Activated T-helper 17 cell treated with anti-CD3 and anti-CD28 coated beads, Interleukin-2, amount 50 U/mL, for 72 hours (primary cell): ENCODE measurements around the gene ATP13A3. TPM values are rescaled to one million over a fixed set of nuclear protein-coding genes. Genes with fewer than 3 reads are reported as not detected.
A peak's percentile ranks its signal among the peaks of the same experiment; 100 is the strongest.

Source experiments
- ATAC-seq: fragments of 150-1000 bp; cut with Tn5 transposase; replicated peaks from 2 replicates; pipeline ENCODE4 v1.10.0; 2021; ENCODE audit warnings: mild to moderate bottlenecking, moderate library complexity
- H3K27ac Mint-ChIP-seq: one replicate; pipeline ENCODE4 v1.8.0; 2022; ENCODE audit warnings: mixed read lengths
- H3K27me3 Mint-ChIP-seq: one replicate; pipeline ENCODE4 v1.8.0; 2022; ENCODE audit warnings: mixed read lengths
- H3K36me3 Mint-ChIP-seq: one replicate; pipeline ENCODE4 v1.8.0; 2022; ENCODE audit warnings: low read depth, mild to moderate bottlenecking, mixed read lengths
- H3K4me1 Mint-ChIP-seq: one replicate; pipeline ENCODE4 v1.8.0; 2022; ENCODE audit warnings: mixed read lengths
- H3K4me3 Mint-ChIP-seq: one replicate; pipeline ENCODE4 v1.8.0; 2022; ENCODE audit warnings: mild to moderate bottlenecking, mixed read lengths
- H3K9me3 Mint-ChIP-seq: one replicate; pipeline ENCODE4 v1.8.0; 2022; ENCODE audit warnings: mixed read lengths
- total RNA-seq, 2 donors: library from RNA; stranded (reverse); gene quantifications; one replicate each; pipeline ENCODE4 v1.2.3, GENCODE V29; 2022

The ATP13A3 gene
- total RNA-seq, 2 donors from 2014 or later: 121 to 126 TPM

DNA sequence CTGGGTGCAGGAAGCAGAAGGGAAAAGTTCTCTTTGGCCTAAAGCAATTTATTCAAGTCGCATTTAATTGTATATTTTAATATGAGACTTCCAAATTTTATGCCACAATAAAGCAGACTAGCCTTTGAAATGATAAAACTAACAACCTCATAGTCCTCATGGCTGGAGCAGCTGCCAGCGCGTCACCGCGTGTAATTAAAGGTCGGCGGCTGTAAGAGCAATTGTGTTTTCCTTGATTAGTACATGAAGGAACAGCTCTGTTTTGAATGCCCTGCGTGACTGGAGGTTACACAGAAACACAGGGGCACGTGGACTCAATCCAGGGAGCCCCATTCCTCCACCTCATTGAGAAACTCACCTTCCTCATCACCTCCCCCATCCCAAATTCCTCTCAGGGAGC is 107.2 kb downstream of the ATP13A3 start:
- no peaks in the 10 kb centered on the region for H3K36me3 Mint-ChIP-seq
- H3K9me3 Mint-ChIP-seq: no peaks in the 10 kb centered on the region
- no peak for ATAC-seq
- peaks cover 8% of the 10 kb centered on the region for H3K27me3 Mint-ChIP-seq
- no peaks in the 10 kb centered on the region for H3K4me1 Mint-ChIP-seq
- H3K4me3 Mint-ChIP-seq: no peak overlapping the region
- H3K27ac Mint-ChIP-seq: no peak overlapping the region

DNA sequence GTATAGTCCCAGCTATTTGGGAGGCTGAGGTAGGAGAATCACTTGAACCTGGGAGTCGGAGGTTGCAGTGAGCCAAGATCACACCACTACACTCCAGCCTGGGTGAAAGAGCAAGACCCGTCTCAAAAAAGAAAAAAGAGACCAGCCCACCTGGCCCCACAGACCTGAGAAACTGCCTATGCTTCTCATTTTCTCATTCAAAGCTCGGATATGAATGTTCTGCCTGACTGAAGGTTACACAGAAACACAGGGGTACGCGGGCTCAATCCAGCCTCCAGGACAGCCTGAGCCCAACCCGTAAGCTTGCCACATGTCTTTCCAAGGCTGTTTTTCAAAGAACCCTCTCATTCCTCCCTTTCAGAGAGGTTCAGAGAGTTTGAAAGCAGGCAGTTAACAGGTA is 107.6 kb downstream of the ATP13A3 start:
- Mint-ChIP-seq H3K4me1 (no peaks in the 10 kb centered on the region), H3K9me3 (no peaks in the 10 kb centered on the region), H3K36me3 (no peaks in the 10 kb centered on the region), H3K4me3 (no peak overlapping the region), H3K27ac (no peak overlapping the region), H3K27me3 (peaks cover 8% of the 10 kb centered on the region)
- no peak for ATAC-seq

DNA sequence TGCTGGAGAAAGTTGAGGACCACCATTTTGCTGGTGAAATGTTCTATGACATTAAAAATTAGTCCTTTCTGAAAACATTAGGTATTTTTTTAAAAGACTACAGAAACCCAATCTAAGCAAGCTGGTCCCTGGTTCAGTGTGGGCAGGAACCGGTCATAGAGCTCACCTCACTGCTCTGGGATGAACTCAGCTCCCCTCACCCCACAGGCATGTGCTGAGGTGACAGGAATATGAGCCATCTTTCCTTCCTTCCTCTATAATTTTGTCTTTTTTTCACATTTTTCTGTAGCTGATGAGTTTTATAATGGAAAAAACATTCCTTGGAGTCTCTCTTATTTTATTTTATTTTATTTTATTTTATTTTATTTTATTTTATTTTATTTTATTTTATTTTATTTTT is 109.1 kb downstream of the ATP13A3 start:
- no peak overlapping the region for H3K27ac Mint-ChIP-seq
- no peak for ATAC-seq
- peaks cover 8% of the 10 kb centered on the region for H3K27me3 Mint-ChIP-seq
- H3K9me3 Mint-ChIP-seq: no peaks in the 10 kb centered on the region
- no peaks in the 10 kb centered on the region for H3K36me3 Mint-ChIP-seq
- H3K4me3 Mint-ChIP-seq: no peak overlapping the region
- no peaks in the 10 kb centered on the region for H3K4me1 Mint-ChIP-seq

DNA sequence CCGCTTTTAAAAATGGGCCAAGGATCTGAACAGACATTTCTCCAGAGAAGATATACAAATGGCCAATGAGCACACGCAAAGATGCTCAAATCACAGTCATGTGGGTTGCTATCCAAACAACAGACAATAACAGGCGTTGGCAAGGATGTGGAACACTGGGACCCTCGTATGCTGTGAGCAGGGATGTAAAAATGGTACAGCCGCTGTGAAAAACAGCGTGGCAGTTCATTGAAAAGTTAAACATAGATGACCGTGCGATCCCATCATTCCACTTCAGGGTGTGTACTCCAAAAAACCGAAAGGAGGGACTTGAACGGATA is 110.6 kb downstream of the ATP13A3 start:
- H3K27me3 Mint-ChIP-seq: peaks cover 14% of the 10 kb centered on the region
- H3K36me3 Mint-ChIP-seq: no peaks in the 10 kb centered on the region
- H3K27ac Mint-ChIP-seq: no peak overlapping the region
- no peak overlapping the region for H3K4me3 Mint-ChIP-seq
- H3K4me1 Mint-ChIP-seq: no peaks in the 10 kb centered on the region
- H3K9me3 Mint-ChIP-seq: no peaks in the 10 kb centered on the region
- ATAC-seq: no peak

DNA sequence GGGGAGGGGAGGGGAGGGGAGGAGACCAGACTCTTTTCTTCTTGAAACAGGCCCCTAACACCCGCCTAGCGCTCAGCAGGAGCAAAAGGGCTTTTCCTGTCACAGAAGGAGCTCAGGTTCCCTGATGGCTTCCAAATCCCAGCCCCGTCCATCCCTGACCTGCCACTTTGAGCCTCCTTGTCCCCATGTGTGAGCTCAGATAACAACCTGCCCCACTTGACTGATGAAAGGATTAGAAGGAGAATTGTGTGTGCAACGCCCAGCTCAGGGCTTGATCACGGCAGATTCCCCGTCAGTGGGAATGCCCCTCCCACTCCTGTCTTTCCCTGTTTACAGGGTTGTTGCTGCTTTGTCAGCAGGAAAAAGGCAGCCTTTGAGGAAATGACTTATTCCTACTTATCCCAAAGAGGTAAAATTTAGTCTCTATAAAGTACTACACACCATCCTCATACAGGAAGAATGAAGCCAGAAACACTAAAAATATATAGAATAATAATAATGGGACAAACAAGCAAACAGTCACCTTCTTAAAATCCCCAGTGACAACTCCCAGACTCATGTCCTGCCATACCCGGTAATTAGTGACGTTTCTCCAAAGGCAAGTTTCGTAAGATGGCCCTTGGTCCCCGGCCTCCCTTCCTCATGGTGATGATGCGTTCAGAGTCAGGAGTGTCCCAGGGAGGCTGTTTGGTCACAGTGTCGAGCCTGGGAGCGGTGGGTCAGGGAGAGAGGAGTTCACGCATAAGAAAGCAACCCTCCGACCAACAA is 111.1 kb downstream of the ATP13A3 start:
- Mint-ChIP-seq H3K4me3 (no peak overlapping the region), H3K36me3 (no peaks in the 10 kb centered on the region), H3K9me3 (no peaks in the 10 kb centered on the region), H3K4me1 (no peaks in the 10 kb centered on the region), H3K27me3 (peaks cover 14% of the 10 kb centered on the region), H3K27ac (no peak overlapping the region)
- no peak for ATAC-seq

DNA sequence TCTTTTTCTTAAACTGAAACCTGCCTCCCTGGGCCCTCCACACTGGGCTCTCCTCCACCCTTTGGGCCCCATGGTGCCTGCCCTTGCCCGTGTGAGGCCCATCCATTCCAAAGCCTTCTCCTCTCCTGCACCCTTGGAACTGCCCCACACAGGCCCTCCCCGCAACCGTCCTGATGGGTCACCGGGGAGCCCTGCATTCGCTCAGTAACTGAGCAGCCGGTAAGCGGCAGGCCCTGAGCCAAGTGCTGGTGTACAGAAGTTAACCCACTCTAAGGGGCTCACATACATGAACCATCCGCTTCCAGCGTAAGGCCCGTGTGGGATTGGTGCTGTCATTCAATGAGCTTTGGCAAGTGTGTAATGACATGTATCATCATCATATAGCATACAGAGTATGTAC is 111.9 kb downstream of the ATP13A3 start:
- Mint-ChIP-seq H3K27ac (no peak overlapping the region), H3K27me3 (peaks cover 19% of the 10 kb centered on the region), H3K4me1 (no peaks in the 10 kb centered on the region), H3K9me3 (no peaks in the 10 kb centered on the region), H3K4me3 (no peak overlapping the region), H3K36me3 (no peaks in the 10 kb centered on the region)
- ATAC-seq: no peak

DNA sequence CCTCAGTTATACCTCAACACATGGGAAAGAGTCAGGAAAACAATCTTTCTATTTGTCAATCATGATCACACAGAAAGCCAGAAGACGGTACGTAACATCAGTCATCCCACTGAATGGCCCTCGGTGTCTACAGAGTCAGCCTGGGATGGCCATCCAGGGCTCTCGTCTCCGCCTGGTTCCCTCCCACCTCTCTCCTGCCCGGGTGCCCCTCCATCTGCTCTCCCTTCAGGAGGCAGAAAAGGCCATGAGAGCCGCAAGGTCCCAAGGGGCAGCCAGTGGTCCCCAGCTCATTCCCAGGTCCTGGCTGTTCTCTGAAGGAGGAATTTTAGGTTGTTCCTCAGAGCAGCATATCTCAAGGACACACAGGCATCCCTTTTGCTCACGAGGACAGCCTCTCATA is 112.9 kb downstream of the ATP13A3 start:
- Mint-ChIP-seq H3K27ac (no peak overlapping the region), H3K9me3 (no peaks in the 10 kb centered on the region), H3K27me3 (peaks cover 26% of the 10 kb centered on the region), H3K4me3 (no peak overlapping the region), H3K4me1 (no peaks in the 10 kb centered on the region), H3K36me3 (no peaks in the 10 kb centered on the region)
- no peak for ATAC-seq

DNA sequence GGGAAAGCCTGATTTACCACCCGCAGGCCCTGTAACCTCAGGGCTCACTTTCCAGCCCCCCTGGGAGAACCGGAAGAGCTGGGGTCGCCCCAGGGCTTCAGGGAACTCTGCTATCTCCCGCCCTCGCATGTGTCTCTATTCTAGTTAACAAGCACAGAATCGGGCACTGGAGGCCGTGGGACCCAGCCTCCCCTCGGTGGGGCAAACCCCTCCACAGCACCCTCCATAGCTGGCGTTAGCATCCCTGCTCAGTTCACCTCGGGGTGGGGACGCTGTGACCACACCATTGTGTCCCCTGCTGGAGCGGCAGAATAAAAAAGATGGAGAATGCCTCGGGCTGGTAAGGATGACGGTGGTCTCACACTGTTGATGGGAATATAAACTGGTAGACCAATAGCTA is 113.8 kb downstream of the ATP13A3 start:
- no peaks in the 10 kb centered on the region for H3K36me3 Mint-ChIP-seq
- no peak overlapping the region for H3K4me3 Mint-ChIP-seq
- no peak for ATAC-seq
- H3K9me3 Mint-ChIP-seq: no peaks in the 10 kb centered on the region
- H3K27ac Mint-ChIP-seq: no peak overlapping the region
- no peaks in the 10 kb centered on the region for H3K4me1 Mint-ChIP-seq
- peaks cover 32% of the 10 kb centered on the region for H3K27me3 Mint-ChIP-seq

DNA sequence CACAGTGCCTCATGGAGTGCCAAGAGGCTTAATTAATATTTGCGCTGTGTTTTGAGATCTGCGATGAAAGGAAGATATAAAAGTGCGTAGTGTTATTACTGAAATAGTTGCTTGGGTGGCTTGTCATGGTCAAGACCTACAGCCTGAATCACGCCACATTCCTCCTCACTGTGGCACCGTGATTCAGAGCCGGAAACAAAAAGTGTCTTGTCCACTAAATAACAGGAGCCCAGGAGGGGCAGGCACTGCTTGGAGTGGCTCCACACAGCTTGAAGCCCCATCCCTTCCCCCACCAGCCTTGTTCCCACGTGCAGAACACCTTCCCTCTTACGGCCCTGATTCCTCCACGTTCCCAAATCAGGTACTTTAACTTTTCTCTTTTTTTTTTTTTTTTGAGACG is 116.0 kb downstream of the ATP13A3 start:
- H3K27ac Mint-ChIP-seq: no peak overlapping the region
- H3K4me1 Mint-ChIP-seq: no peaks in the 10 kb centered on the region
- peaks cover 36% of the 10 kb centered on the region for H3K27me3 Mint-ChIP-seq
- no peak for ATAC-seq
- H3K9me3 Mint-ChIP-seq: no peaks in the 10 kb centered on the region
- no peaks in the 10 kb centered on the region for H3K36me3 Mint-ChIP-seq
- H3K4me3 Mint-ChIP-seq: no peak overlapping the region

DNA sequence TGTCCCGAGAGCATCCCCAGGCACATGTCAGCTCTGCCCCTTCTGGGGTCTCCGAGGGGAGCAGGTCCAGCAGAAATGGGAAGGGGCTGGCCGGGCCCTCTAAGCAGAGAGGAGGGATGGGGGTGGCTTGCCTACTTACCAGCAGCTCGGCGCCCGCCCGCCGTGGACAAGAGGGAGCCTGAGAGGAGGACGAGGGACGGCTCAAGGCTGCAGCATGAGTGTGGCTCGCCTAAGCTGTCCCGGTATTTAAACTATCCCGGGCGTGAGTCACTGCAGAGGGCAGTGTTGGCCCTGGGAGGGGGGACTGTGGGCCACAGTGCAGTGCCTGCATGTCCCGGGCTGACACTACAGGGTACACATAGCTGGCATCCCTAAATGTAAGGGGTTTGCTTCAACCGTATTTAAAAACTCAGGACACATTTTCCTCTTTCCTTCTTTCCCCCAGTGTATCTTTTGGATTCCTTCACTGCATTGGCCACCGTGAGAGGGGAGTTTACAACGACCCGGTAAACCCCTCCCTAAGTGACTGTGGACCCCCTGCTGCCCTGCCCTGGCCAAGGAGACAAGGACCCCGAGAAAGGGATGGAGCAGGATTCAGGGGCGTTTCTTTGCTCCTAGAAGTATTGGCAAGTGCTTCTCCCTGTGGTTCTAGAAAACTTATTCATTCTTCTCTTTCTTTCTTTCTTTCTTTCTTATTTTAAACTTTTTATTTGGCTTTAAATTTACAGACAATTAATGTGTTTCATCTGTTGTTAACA is 117.1 kb downstream of the ATP13A3 start, which contains the start of gene LRRC15:
LRRC15 (minus strand) TSS at position 222 of the 758 bp plus-strand sequence. CDS start 8,700 bp downstream, outside the sequence.
- H3K27me3 Mint-ChIP-seq: peaks cover 31% of the 10 kb centered on the region
- no peaks in the 10 kb centered on the region for H3K4me1 Mint-ChIP-seq
- H3K9me3 Mint-ChIP-seq: no peaks in the 10 kb centered on the region
- ATAC-seq: peak; percentile 45
- H3K36me3 Mint-ChIP-seq: no peaks in the 10 kb centered on the region
- no peak within 1 kb of the TSS for H3K27ac Mint-ChIP-seq
- H3K4me3 Mint-ChIP-seq: no peak within 1 kb of the TSS

DNA sequence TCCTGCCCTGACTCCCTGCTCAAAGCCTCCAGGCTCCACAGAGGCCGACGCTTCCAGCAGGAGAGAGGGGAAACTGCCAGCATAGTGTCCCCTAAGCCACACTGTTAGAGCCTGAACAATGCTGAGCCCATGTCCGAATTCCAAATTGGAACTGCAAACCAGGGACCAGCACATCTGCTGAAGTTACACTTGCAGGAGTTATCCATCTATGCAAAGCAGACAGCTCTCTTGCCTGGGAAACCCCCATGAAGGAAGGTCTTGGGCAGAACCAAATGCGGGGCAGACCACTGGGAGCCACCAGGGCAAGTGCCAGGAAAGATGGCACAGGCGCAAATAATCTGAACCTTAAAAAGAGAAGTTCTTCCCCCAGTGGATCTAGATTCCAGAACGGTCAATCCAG is 117.9 kb downstream of the ATP13A3 start:
- Mint-ChIP-seq H3K27me3 (peaks cover 31% of the 10 kb centered on the region), H3K36me3 (no peaks in the 10 kb centered on the region), H3K4me1 (no peaks in the 10 kb centered on the region), H3K9me3 (no peaks in the 10 kb centered on the region), H3K27ac (no peak overlapping the region), H3K4me3 (no peak overlapping the region)
- no peak for ATAC-seq

DNA sequence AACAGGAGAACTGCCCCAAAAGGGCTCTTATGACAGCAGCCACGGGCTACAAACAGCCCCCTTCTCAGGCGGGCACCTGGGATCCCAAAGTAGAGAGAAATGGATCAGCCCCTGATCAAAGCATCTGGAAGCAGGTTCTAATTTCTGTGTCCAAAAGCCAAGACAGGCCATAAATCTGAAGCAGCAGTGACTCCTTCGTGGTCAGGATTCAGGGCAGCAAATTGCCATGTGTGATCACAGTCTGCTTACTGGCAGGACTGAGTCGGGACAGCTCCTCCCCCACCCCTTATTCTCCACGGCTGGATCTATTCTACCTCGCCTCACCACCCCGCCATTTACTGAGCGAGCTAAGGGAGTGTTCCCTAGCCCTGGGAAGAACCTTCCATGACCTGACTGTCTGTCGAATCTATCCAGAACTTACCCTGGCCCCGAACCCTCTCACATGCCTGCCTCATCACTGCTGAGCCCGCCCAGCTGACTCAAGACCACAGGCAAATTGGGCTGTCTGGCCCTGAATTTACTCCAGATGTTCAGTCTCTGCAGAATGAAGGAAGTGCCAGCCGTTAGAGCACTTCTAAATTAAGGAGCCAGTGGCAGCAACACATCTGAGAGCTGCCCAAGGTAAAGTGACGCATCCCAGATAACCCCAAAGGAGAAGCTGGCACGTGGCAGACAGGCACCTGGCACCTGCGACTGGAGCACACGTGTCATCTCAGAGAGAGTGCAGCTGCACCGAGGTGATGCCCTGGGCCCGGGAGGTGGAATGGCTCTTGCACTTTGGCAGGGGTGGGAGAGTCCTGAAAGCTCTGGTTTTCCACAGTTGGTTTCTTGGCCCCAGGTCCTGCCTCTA is 118.6 kb downstream of the ATP13A3 start:
- Mint-ChIP-seq H3K36me3 (no peaks in the 10 kb centered on the region), H3K9me3 (no peaks in the 10 kb centered on the region), H3K4me1 (no peaks in the 10 kb centered on the region), H3K4me3 (no peak overlapping the region), H3K27ac (no peak overlapping the region), H3K27me3 (peaks cover 31% of the 10 kb centered on the region)
- ATAC-seq: no peak

DNA sequence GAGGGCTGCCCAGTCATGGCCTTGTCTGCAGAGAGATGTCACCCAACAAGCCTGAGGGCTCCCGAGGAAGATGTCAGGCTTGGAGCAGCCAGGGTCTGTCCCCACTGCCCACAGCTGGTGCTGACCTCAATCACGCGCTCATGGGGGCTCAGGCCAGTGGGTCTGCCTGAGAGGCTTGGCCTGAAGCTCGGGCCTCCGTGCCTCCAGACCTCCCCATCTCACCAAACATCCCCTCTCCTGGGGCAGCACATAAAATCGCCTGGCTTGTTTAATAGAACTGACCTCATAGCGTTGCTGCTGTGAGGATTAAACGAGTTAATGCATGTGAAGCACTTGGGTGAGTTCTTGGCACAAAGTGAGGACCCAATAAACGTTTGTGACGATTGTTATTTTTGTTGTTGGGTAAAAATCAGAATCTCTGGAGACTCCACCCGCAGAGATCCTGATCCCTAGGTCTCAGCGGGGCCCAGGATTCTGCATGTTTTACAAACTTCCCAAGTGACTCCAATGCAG is 120.8 kb downstream of the ATP13A3 start:
- no peak for ATAC-seq
- Mint-ChIP-seq H3K9me3 (no peaks in the 10 kb centered on the region), H3K4me3 (no peak overlapping the region), H3K27me3 (peaks cover 26% of the 10 kb centered on the region), H3K4me1 (no peaks in the 10 kb centered on the region), H3K27ac (no peak overlapping the region), H3K36me3 (no peaks in the 10 kb centered on the region)

DNA sequence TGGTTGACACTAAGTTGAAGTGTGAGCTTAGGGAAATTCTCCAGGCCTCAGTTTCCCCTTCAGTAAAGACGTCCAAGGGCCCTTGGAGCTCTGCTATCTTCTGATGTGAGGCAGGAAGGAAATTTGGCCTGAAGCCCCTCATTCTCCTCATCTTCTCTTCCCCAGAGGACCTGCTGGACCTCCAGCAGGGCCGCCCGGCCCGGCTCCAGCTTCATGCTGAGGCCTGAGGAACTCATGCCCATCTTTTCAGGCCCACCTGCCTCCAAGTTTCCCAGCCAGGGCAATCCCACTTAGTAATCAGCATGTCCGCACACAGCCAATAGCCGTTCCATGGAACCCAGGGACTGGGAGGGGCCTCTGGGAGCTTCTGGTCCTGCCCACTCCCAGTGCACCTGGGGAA is 121.3 kb downstream of the ATP13A3 start:
- H3K4me1 Mint-ChIP-seq: no peaks in the 10 kb centered on the region
- H3K9me3 Mint-ChIP-seq: no peaks in the 10 kb centered on the region
- no peak overlapping the region for H3K4me3 Mint-ChIP-seq
- no peaks in the 10 kb centered on the region for H3K36me3 Mint-ChIP-seq
- H3K27me3 Mint-ChIP-seq: peaks cover 24% of the 10 kb centered on the region
- no peak overlapping the region for H3K27ac Mint-ChIP-seq
- ATAC-seq: no peak
